ENCODE measurements around the gene YOD1. TPM values are rescaled to one million over a fixed set of nuclear protein-coding genes. Genes with fewer than 3 reads are reported as not detected.

Gene YOD1
- polyA plus RNA-seq, 1 donor (not counting 4 experiments of a cell fraction or from before 2014, with no cell fraction given) = 5.2 TPM

DNA sequence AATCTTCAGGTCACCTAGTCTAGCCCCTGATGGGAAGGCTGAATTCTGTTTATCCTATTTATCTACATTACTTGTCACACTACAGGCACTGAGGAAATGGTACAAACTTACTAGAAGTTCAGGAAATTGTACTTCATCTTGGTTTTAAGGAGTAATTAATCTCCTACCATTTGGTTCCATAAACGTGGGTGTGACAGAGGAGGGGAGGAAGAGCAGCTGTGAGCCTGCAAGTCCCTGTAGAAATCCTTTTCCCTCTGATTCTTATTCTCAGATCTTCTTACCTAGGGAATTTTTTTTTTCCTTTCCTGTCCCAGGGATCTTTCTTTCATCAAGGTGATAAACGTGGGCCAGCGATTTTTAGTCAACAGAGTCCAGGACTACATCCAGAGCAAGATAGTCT lies 16.2 kb upstream of the YOD1 start:
- H2AFZ ChIP-seq (ENCODE audit: control insufficient read depth, low read length) = no peak overlapping the region
- no peak overlapping the region for H3K9ac ChIP-seq (ENCODE audit: control insufficient read depth, extremely low read depth, insufficient read depth, low read length)
- TF ChIP-seq, protein P1, sequence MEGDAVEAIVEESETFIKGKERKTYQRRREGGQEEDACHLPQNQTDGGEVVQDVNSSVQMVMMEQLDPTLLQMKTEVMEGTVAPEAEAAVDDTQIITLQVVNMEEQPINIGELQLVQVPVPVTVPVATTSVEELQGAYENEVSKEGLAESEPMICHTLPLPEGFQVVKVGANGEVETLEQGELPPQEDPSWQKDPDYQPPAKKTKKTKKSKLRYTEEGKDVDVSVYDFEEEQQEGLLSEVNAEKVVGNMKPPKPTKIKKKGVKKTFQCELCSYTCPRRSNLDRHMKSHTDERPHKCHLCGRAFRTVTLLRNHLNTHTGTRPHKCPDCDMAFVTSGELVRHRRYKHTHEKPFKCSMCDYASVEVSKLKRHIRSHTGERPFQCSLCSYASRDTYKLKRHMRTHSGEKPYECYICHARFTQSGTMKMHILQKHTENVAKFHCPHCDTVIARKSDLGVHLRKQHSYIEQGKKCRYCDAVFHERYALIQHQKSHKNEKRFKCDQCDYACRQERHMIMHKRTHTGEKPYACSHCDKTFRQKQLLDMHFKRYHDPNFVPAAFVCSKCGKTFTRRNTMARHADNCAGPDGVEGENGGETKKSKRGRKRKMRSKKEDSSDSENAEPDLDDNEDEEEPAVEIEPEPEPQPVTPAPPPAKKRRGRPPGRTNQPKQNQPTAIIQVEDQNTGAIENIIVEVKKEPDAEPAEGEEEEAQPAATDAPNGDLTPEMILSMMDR (optimal IDR thresholded peaks at IDR 0.05 in 1 of 3, IDR thresholded peaks at IDR 0.05 in 1 of 3, conservative IDR thresholded peaks at IDR 0.05 in 1 of 3; ENCODE audit: extremely low read depth in 1 of 3, insufficient read depth in 2 of 3, low read length in 3 of 3) = no peak
- no peak for TF ChIP-seq EZH2 (IDR thresholded peaks at IDR 0.05; ENCODE audit: low read length)
- H4K20me1 ChIP-seq (ENCODE audit: control insufficient read depth, extremely low read depth, insufficient read depth, low read length) = no peaks in the 10 kb centered on the region
- H3K27me3 ChIP-seq (ENCODE audit: control insufficient read depth, extremely low read depth, insufficient read depth, low read length) = no peaks in the 10 kb centered on the region
- H3K4me2 ChIP-seq (ENCODE audit: control insufficient read depth, extremely low read depth, insufficient read depth, low read depth, low read length) = no peak overlapping the region
- dilution Hi-C loops (cut with MboI; ENCODE audit: extremely low pct_ligation_motif_present, low sequenced_read_pairs) = no loop called here
- H3K9me1 ChIP-seq (ENCODE audit: control insufficient read depth, extremely low read depth, insufficient read depth, low read length) = no peaks in the 10 kb centered on the region
- H3K4me1 ChIP-seq (ENCODE audit: control insufficient read depth, extremely low read depth, insufficient read depth, low read length) = no peaks in the 10 kb centered on the region
- no peaks in the 10 kb centered on the region for H3K79me2 ChIP-seq (ENCODE audit: control insufficient read depth, insufficient read depth, low read length)
- no peak overlapping the region for H3K4me3 ChIP-seq (ENCODE audit: control insufficient read depth in 2 of 3, extremely low read depth in 1 of 3, insufficient read depth in 2 of 3, low read depth in 1 of 3, low read length in 3 of 3)
- no peaks in the 10 kb centered on the region for H3K9me3 ChIP-seq (ENCODE audit: control insufficient read depth, low read depth, low read length)
- FAIRE-seq = no peak
- H3K27ac ChIP-seq (ENCODE audit: control insufficient read depth, insufficient read depth, low read length) = no peak overlapping the region
- H3K36me3 ChIP-seq (ENCODE audit: control insufficient read depth in 2 of 2, extremely low read depth in 1 of 2, insufficient read depth in 2 of 2, low read length in 2 of 2) = peaks cover 26 to 42% of the 10 kb centered on the region in 2 experiments
- no peak for DNase-seq (ENCODE audit: low read depth, low spot score)

DNA sequence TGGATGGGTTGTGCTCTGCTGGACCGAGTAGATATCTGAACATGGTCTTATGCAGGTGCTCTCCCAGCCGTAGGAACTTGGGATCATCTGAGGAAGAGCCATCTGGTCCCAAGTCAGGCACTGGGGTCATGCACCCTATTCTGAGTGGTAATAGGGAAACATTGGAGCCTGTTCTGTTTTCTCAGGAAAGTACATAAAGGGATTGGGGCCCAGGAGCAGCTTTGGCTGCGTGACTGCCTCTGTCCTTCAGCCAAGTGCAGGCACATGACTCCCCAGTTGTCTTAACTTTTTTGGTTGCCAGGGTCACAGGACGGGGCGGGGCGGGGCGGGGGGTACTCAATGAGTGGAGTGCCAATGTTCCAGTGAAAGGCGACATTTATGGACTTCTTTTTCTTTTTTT lies 13.6 kb upstream of the YOD1 start:
- H3K36me3 ChIP-seq (ENCODE audit: control insufficient read depth in 2 of 2, extremely low read depth in 1 of 2, insufficient read depth in 2 of 2, low read length in 2 of 2) = peaks cover 26 to 42% of the 10 kb centered on the region in 2 experiments
- FAIRE-seq = no peak

More for the DNA sequence above, 13.6 kb upstream of the YOD1 start:
- Histone ChIP-seq H3K4me3 (ENCODE audit: control insufficient read depth in 2 of 3, extremely low read depth in 1 of 3, insufficient read depth in 2 of 3, low read depth in 1 of 3, low read length in 3 of 3) (no peak overlapping the region), H3K9me3 (ENCODE audit: control insufficient read depth, low read depth, low read length) (no peaks in the 10 kb centered on the region), H3K79me2 (ENCODE audit: control insufficient read depth, insufficient read depth, low read length) (no peaks in the 10 kb centered on the region), H3K4me2 (ENCODE audit: control insufficient read depth, extremely low read depth, insufficient read depth, low read depth, low read length) (no peak overlapping the region), H3K27ac (ENCODE audit: control insufficient read depth, insufficient read depth, low read length) (no peak overlapping the region), H4K20me1 (ENCODE audit: control insufficient read depth, extremely low read depth, insufficient read depth, low read length) (no peaks in the 10 kb centered on the region), H3K9me1 (ENCODE audit: control insufficient read depth, extremely low read depth, insufficient read depth, low read length) (no peaks in the 10 kb centered on the region), H3K27me3 (ENCODE audit: control insufficient read depth, extremely low read depth, insufficient read depth, low read length) (no peaks in the 10 kb centered on the region), H3K9ac (ENCODE audit: control insufficient read depth, extremely low read depth, insufficient read depth, low read length) (no peak overlapping the region), H2AFZ (ENCODE audit: control insufficient read depth, low read length) (no peak overlapping the region), H3K4me1 (ENCODE audit: control insufficient read depth, extremely low read depth, insufficient read depth, low read length) (no peaks in the 10 kb centered on the region)
- DNase-seq (ENCODE audit: low read depth, low spot score) = no peak
- dilution Hi-C loops (cut with MboI; ENCODE audit: extremely low pct_ligation_motif_present, low sequenced_read_pairs) = no loop called here
- no peak for TF ChIP-seq EZH2 (IDR thresholded peaks at IDR 0.05; ENCODE audit: low read length)
- TF ChIP-seq, protein P1 (optimal IDR thresholded peaks at IDR 0.05 in 1 of 3, IDR thresholded peaks at IDR 0.05 in 1 of 3, conservative IDR thresholded peaks at IDR 0.05 in 1 of 3; ENCODE audit: extremely low read depth in 1 of 3, insufficient read depth in 2 of 3, low read length in 3 of 3) = no peak

All from keratinocyte (primary cell).